GM18907 (cell line): Measurements from ENCODE around the gene CMTM8.
A peak's percentile ranks its signal among the peaks of the same experiment; 100 is the strongest.
"Not testable (repeated sequence)": the region's sequence is repeated elsewhere in the genome, so short reads cannot be mapped to it uniquely, and the experiment has no call there.

Source experiments
- ATAC-seq: cut with Tn5 transposase; IDR thresholded peaks from one replicate; pipeline ENCODE4 v1.9.1; 2021; ENCODE audit warnings: mild to moderate bottlenecking, moderate library complexity; ENCODE audit not compliant: unreplicated experiment

The CMTM8 gene

DNA sequence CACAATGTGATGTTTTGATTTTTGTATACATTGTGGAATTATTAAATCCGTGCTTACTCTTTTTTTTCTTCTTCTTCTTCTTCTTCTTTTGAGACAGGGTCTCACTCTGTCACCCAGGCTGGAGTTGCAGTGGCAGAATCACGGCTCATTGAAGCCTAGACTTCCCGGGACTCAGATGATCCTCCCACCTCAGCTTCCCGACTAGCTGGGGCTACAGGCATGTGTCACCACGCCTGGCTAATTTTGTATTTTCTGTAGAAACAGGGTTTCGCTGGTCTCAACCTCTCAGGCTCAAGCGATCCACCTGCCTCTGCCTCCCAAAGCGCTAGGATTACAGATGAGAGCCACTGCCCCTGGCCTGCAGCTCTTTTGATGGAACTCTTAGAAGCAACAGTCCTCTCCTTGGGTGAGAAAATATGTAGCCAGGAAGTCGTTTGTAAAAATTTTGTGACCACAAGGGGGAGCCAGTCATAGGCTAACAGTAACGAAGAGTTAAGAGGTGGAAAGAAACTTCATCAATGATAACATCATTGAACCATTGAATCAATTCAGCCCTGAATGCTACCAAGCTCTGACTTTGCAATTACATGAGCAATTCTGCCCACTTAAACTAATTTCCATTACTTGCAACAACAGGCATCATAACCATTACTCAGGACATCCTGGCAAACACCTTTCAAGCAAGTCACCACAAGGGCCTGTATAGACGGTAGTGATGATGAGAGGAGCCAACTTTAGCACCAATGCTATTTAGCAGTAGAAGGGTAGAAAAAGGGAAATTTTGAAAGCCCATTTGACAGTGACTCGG lies 136.5 kb downstream of the CMTM8 start:
- peak; percentile 67 for ATAC-seq

DNA sequence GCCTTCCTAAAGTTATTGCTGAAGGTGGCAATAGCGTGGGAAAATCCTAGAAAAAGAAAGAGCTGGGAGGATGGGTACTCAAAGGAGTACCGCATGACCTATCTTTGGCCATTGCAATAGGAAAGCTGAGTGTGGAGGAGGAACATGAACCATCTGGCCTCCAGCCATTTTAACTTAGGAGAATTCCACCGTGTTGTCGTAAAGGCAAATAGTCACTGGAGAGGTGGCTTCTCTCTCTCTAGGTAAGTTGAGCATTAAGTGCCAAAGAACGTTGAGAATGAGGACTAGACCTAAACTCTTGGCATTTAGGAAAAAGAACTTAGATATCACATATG lies 137.1 kb downstream of the CMTM8 start:
- no peak for ATAC-seq

DNA sequence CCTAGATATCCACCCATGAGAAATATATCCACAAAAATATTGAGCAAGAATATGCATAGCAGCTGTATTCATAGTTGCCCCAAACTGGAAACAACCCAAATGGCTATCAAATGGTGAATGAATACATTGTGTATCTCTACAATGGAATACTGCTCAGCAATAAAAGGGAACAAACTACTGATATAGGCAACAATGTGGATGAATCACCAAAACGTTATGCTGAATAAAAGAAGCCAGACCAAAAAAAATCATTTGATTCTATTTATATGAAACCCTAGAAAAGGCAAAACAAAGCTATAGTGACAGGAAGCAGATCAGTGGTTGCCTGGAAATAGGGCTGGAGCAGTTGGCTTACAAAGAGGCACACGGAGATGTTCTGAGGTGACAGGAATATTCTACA lies 137.6 kb downstream of the CMTM8 start:
- ATAC-seq, result no peak

DNA sequence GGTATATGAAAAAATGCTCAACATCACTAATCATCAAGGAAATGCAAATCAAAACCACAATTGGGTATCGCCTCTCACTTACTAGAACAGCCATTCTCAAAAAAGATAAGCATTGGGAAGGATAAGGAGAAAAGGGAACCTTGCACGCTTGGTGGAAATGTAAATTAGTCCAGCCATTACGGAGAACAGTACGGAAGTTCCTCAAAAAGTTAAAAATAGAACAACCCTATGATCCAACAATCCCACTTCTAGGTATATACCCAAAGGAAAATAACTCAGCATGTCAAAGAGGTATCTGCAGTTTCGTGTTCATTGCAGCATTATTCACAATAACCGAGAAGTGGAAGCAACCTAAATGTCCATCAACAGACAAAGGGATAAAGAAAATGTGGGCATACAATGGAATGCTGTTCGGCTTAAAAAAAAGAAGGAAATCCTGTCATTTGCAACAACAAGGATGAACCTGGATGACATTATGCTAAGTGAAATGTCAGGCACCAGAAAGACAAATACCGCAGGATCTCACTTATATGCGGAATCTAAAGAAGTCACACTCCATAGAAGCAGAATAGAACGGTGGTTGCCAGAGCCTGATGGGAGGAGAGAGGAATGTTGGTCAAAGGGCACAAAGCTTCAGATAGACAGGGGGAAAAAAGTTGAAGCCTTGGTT lies 141.5 kb downstream of the CMTM8 start:
- no peak for ATAC-seq

DNA sequence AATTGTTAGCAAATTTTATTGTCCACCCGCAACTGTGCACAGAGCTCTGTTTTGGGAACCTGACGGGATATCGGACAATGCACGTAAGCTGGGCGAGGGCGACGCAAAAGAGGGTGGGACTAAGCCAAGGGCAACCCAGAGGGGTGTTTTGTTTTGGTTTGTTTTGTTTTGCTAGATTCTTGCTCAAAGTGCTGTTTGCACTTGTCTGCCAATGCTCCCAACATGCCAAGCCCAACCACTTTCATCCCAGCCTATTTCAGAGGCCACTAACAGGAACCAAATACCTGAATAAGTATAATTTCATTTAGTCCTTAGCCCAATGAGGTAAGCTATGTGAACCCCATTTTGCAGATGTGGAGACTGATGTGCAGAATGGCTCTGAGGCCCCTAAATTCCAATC lies 143.4 kb downstream of the CMTM8 start:
- ATAC-seq, result no peak

DNA sequence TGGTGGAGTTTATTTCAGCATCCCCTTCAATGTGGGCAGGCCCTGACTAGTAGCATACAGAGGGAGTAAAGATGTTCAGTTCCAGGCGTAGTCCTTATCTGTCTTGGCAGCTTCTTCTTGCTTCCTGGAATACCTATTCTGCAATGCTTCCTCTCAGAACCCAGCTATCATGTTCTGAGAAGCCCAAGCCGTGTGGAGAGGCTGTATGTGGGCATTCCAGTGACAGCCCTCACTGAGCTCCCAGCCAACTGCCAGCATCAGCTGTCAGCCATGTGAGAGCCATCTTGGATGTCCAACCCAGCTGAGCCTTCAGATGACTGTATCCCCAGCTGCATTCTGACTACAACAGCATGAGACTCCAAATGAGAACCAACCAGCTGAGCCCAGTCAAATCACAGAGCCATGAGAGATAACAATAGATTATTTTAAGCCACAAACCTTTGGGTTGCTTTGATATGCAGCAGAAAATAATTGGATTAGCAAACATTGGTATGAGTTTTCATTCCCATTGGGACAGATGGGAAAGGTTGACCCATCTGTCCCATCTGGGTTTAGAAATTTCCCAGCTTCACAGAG lies 144.7 kb downstream of the CMTM8 start:
- no peak for ATAC-seq

DNA sequence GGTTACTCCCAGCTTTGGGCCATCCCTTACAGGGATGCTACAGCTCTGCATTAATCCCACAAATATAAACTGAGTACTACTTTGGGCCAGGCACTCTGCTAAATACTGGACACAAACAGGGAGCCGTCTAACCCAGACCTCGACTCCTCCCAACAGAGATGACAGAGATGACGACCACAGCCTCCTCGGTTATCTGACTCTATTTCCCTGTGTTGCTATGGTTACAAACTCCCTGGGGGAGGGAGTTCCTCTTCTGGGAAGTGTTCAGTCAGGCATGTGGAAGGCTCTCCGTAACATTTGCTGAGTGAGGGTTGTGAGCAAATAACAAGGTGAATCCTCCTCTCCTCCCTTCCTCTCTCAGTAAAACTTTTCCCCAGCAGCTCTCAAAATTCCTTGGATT lies 146.5 kb downstream of the CMTM8 start:
- no peak for ATAC-seq

DNA sequence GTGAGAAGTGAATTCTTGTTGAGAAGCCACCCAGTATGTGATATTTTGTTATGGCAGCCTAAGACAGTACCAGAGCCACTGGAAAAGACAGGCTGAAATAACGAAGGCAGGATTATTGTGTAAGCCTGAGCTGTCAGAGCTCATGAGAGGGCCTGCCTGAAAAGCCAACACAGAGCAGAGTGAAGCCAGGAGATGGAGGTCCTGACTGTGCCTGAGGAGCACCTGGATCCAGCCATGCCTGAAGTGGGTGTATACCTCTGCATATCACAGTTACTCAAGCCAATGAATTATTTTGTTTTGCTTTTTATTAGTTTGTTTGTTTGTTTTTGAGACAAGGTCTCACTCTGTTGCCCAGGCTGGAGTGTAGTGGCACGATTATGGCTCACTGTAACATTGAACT lies 149.0 kb downstream of the CMTM8 start:
- no peak for ATAC-seq

DNA sequence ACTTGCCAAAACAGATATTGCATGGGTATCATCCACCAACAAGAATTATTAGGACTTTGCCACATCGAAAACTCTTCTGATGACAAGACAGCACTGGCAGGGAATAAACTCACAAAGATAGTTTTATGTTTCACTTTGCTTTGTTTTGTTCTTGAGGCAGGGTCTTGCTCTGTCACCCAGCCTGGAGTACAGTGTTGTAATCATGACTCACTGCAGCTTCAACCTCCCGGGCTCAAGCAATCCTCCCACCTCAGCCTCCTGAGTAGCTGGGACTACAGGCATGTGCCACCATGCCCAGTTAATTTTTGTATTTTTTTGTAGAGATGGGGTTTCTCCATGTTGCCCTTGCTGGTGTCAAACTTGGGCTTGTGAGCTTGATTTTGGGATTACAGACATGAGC lies 151.1 kb downstream of the CMTM8 start:
- not testable (repeated sequence) for ATAC-seq

DNA sequence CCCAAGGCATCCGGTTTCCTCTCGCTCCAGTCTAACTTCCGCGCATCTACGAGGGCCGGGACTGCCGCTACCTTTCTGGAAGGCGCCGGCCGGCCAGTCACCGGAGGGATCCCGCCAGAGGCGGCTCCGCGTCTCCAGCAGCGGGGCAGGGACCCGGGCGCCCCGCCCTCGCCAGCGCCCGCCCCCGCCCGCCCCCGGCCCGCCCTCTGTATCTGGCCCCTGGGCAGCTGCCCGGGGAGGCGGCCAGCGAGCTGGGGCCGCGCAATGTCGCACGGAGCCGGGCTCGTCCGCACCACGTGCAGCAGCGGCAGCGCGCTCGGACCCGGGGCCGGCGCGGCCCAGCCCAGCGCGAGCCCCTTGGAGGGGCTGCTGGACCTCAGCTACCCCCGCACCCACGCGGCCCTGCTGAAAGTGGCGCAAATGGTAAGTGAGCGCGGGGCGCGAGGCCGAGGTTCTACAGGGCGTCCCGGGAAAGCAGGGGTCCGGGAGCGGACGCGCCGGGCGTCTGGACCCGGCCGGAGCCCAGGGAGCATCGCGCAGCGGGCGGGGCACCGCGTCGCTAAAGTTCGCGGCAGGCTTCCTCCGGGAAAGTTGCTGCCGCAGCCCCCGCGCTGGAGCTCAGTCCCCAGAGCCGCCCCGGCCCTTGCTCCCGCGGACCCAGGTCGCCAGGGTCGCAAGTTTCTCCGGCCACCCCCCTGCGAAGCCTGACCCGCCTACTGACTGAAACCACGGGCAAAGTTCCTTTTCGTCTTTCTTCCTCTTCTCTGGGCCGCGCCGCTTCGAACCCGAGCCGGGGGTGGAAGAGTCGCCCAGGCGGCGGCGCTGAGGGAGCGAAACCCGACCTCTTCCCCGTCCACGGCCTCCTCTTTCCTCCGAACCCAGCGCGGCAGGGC lies 153.4 kb downstream of the CMTM8 start, which contains the start of gene CMTM7:
Gene CMTM7, plus strand, starts transcription at position 211 of the 893 bp plus-strand sequence. Its CDS starts 54 bp downstream, at position 265.
- ATAC-seq, result peak; percentile 75

DNA sequence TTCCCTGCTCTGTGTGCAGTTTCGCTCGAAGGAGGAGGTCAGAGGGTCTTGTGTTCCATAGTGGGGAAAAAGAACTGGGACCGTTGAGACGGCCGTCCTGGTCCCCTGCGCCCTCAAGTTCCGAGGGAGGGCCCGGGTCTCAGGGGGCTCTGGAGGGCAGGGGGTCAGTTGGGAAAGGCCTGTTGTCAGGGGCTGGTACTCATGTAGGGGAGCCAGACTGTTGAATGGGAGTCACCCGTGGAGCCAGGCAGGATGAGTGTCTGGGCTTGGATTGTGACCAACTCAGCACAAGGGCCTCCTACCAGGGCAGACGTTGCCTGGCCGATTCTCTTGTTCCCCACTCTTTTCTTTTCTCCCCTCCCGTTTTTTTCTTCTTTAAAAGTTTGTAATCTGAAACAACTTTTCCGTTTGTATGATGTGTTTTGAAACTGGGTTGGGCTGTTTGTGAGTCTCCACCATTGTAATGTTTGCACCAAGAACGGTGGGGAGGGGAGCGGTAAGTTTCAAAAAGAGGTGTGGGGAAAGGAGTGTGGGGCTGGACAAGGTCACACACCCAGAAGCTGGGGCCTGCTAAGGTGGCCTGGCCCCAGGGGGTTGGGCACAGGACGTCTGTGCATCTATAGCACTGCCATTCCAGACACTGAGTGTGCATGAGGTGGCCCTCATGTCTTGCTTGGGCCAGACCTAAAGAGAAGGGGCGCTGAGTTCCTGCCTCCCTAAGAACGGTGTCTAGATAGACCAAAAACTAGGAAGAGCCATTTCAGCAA lies 154.2 kb downstream of the CMTM8 start:
- ATAC-seq, result no peak

DNA sequence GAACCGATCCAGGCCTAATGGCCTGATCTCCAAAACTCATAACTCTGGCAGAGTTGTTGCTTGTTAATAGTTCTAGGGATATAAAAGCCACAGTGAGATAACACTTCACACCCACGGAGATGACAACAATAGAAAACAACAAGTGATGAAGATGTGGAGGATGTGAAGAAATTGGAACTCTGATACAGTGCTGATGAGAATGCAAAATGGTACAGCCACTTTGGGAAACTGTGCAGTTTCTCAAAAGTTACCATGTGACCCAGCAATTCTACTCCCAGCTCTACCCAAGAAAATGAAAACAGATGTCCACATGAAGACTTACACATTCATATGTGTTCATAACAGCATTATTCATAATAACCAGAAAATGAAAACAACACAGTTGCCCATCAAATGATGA lies 157.0 kb downstream of the CMTM8 start:
- ATAC-seq, result no peak

DNA sequence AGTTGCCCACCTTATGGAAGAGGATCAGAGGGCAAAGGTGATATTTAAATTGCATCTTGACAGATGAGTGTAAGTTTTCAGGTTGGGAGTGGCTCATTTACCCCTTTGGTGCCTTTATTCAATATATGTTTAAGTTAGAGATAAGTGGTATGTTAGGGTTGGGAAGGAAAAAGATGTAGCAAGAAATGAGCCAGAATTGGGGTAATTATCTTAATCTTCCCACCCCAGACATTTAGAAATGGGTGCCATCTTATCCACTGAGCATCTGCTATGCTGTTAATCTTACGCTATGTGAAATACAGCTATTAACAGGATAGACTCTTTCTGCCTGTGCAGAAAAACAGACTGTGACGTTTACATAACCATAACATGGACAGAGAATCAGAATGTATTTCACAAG lies 159.5 kb downstream of the CMTM8 start:
- no peak for ATAC-seq

DNA sequence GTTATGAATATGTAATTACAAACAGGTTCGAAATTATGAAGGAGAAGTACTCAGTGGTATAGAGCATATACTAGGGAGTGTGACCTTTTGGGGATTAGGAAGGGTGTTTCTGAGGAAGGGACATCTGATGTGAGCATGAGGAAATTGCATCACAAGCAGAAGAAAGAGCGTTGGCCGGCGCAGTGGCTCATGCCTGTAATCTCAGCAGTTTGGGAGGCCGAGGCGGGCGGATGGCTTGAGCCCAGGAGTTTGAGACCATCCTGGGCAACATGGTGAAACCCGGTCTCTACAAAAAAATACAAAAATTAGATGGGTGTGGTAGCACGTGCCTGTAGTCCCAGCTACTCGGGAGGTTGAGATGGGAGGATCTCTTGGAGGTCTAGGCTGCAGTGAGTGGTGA lies 160.1 kb downstream of the CMTM8 start:
- ATAC-seq, result no peak

DNA sequence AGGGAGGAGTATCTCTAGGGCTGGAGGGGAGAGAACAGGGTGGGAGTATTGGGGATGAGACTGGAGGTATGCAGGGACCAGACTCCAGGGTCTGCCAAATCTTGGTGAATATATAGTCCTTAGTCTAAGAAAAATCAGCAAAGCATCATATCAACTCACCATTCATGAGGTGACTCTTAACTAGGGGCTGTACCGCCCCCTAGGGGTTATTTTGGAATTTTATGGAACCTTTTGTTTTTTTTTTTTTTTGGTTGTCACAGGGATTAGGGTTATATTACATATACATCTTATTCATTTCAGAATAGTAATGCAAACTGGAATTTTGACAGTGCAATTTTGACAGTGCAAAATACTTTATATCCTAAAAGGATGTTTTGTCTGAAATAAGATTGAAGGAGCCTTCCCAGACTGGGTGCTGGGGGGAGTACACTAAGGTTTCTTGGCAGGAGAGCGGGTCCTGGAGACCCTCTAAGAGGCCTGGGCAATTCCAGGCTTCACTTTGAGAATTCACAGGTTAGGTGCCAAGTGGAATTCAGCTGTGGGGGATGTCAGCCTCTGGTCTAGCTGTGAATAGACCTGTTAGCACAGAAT lies 160.6 kb downstream of the CMTM8 start:
- ATAC-seq, result no peak

DNA sequence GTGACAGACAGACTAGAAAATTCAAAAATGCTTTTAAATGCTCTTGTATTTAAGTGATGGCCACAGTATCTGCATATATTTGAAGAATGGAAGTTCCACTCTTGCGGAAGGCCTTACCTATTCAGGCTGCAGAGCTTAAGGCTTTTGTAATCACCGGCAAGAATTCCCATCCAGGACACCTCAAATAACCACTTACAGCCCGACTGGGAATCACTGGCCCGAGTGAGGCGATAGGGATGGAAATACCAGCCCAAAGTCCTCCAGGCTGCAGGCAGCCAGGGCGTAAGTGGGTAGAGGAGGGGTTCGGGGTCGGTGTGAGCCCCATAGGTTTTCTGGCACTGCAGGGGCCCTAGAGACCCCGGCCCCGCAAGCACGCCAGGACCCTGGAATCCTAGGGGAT lies 162.6 kb downstream of the CMTM8 start:
- no peak for ATAC-seq

DNA sequence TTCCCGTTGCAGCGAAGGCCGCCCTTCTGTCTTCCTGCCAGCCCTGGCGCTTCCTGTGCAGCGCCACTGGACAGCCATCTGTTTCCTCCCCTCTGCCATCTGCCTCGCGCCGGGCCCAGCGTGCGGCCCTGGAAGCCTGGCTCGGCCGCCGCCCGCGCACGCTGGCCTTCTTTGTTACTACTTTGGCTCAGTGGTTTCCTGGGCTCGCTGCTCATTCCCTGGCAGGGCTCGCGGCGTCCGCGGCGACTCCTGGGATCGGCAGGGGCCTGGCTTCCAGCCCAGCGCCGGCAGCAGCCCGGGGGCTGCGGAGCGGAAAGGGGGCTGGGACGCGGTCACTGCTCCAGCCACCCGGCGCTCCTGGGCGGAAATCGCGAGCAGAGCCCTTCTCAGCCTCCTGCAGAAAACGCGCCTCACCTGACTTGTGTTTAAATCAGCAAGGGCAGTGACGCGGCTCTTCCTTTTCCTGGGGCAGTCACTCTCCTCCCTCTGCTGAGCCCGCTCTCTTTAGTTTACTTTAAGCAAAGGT lies 163.1 kb downstream of the CMTM8 start:
- peak; percentile 73 for ATAC-seq

DNA sequence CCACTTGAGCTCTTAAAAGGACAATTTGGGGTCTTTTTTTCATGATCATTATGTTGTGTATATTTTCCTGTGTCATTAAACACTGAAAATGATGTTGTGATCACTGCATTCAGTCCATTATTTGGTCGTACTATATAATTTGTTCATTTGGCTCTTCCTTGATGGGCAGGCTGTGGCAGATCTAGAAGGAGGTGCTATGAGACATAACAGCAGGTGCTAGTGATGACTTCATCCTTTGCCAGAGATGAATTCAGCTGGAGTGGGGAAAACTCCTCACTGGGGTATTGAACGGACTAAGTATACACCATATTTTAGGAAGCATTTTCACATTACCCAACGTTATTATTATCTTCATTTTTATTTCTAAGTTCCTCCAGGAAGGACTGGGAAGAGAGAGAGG lies 165.2 kb downstream of the CMTM8 start:
- ATAC-seq, result no peak

DNA sequence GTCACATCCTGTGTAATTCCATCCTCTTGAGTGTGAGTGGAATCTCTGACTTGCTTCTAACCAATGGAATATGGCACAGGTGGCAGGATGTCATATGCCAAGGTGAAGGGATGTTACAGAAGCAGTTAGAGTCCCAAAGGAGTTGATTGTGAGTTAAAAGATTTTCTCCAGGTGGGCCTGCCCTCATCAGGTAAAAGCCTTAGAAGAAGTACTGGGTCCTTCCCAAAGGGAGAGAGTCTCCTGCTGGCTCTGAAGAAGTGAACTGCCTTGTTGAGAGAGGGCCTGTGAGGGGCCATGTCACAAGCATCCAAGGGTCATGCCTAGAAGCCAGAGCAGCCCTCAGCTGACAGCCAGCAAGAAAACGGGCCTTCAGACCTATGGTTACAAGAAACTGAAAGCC lies 166.2 kb downstream of the CMTM8 start:
- no peak for ATAC-seq

DNA sequence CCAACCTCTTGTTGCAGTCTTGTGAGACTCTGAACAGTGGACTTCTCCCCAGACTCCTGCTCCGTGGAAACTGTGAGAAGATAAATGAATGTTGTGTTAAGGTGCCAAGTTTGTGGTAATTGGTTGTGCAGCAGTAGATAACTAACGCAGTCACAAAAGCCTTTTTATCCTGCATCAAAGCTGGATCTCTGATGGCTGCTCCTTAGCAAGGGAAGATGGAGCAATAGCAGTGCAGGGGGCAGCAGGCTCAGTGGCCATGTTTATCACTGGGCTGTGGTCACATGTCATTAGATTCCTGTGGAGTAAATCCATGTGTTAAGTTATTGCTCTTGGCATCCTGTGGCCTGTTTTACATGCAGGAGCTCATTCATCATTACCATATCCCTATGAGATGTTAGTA lies 166.7 kb downstream of the CMTM8 start:
- no peak for ATAC-seq
